H9 (cell line): Measurements from ENCODE around the gene PRKCA. TPM values are rescaled to one million over a fixed set of nuclear protein-coding genes. Genes with fewer than 3 reads are reported as not detected.

Experiments
- DNase-seq: peaks from one replicate; pipeline ENCODE4 v3.0.0-alpha.2; 2017
- H2AFZ ChIP-seq: one replicate; pipeline ENCODE4 v1.6.1; 2013; ENCODE audit warnings: mild to moderate bottlenecking, low read length, control low read depth, moderate library complexity
- H2AK5ac ChIP-seq: 2 replicates; pipeline ENCODE4 v1.6.1; 2013; ENCODE audit warnings: low read length, control low read depth, mixed read lengths; ENCODE audit not compliant: insufficient read length
- H2BK120ac ChIP-seq: one replicate; pipeline ENCODE4 v1.6.1; 2013; ENCODE audit warnings: low read depth, mild to moderate bottlenecking, low read length, control low read depth, inconsistent platforms; ENCODE audit not compliant: poor library complexity, severe bottlenecking
- H2BK12ac ChIP-seq: 2 replicates; pipeline ENCODE4 v1.6.1; 2013; ENCODE audit warnings: low read length, control low read depth, mixed read lengths, low read depth; ENCODE audit not compliant: insufficient read length
- H2BK15ac ChIP-seq: 2 replicates; pipeline ENCODE4 v1.6.1; 2013; ENCODE audit warnings: low read depth, low read length, control low read depth
- H2BK20ac ChIP-seq: one replicate; pipeline ENCODE4 v1.6.1; 2013; ENCODE audit warnings: low read depth, mild to moderate bottlenecking, low read length, control low read depth, inconsistent platforms; ENCODE audit not compliant: poor library complexity, severe bottlenecking
- H2BK5ac ChIP-seq: 2 replicates; pipeline ENCODE4 v1.6.1; 2013; ENCODE audit warnings: low read length, control low read depth, mixed read lengths; ENCODE audit not compliant: insufficient read length
- H3K14ac ChIP-seq: 2 replicates; pipeline ENCODE4 v1.6.1; 2013; ENCODE audit warnings: low read length, control low read depth; ENCODE audit not compliant: insufficient read depth
- H3K18ac ChIP-seq: 2 replicates; pipeline ENCODE4 v1.6.1; 2013; ENCODE audit warnings: low read depth, mild to moderate bottlenecking, mixed read lengths, low read length, control low read depth; ENCODE audit not compliant: insufficient read length
- H3K23ac ChIP-seq: 2 replicates; pipeline ENCODE4 v1.6.1; 2013; ENCODE audit warnings: low read length, control low read depth, mixed read lengths, low read depth; ENCODE audit not compliant: insufficient read length
- H3K23me2 ChIP-seq: 2 replicates; pipeline ENCODE4 v1.6.1; 2013; ENCODE audit warnings: low read depth, mild to moderate bottlenecking, mixed read lengths, low read length, control low read depth; ENCODE audit not compliant: insufficient read length, poor library complexity, severe bottlenecking
- H3K27ac ChIP-seq: 2 replicates; pipeline ENCODE4 v1.5.1; 2013; ENCODE audit warnings: low read length, control low read depth, mixed read lengths, low read depth; ENCODE audit not compliant: insufficient read length
- H3K27me3 ChIP-seq: 2 replicates; pipeline ENCODE4 v1.6.1; 2013; ENCODE audit warnings: low read length, control low read depth, inconsistent platforms; ENCODE audit not compliant: insufficient read depth
- H3K4ac ChIP-seq: 2 replicates; pipeline ENCODE4 v1.6.1; 2013; ENCODE audit warnings: low read depth, mild to moderate bottlenecking, control low read depth, inconsistent platforms, low read length, moderate library complexity
- H3K4me1 ChIP-seq: 2 replicates; pipeline ENCODE4 v1.6.1; 2013; ENCODE audit warnings: low read length, control low read depth, inconsistent platforms; ENCODE audit not compliant: insufficient read depth
- H3K4me2 ChIP-seq: 2 replicates; pipeline ENCODE4 v1.6.1; 2013; ENCODE audit warnings: low read length, control low read depth, mixed read lengths; ENCODE audit not compliant: insufficient read length, insufficient read depth
- H3K56ac ChIP-seq: 2 replicates; pipeline ENCODE4 v1.6.1; 2013; ENCODE audit warnings: low read depth, mild to moderate bottlenecking, mixed read lengths, low read length, control low read depth; ENCODE audit not compliant: insufficient read length
- H3K79me1 ChIP-seq: 2 replicates; pipeline ENCODE4 v1.6.1; 2013; ENCODE audit warnings: low read depth, mild to moderate bottlenecking, moderate library complexity, low read length, control low read depth, inconsistent platforms; ENCODE audit not compliant: insufficient read depth, poor library complexity, severe bottlenecking
- H3K79me2 ChIP-seq: 2 replicates; pipeline ENCODE4 v1.6.1; 2013; ENCODE audit warnings: low read length, control low read depth, inconsistent platforms; ENCODE audit not compliant: insufficient read depth
- H3K9ac ChIP-seq: 2 replicates; pipeline ENCODE4 v1.6.1; 2013; ENCODE audit warnings: low read length, control low read depth, mixed read lengths; ENCODE audit not compliant: insufficient read length; ENCODE audit errors: extremely low read depth
- H3K9me3 ChIP-seq: one replicate; pipeline ENCODE4 v1.6.1; 2013; ENCODE audit warnings: low read depth, low read length, inconsistent platforms; ENCODE audit not compliant: control insufficient read depth
- H3T11ph ChIP-seq: one replicate; pipeline ENCODE4 v1.6.1; 2013; ENCODE audit warnings: mild to moderate bottlenecking, low read length, control low read depth, inconsistent platforms
- H4K20me1 ChIP-seq: one replicate; pipeline ENCODE4 v1.6.1; 2013; ENCODE audit not compliant: control insufficient read depth, insufficient read length, insufficient read depth
- H4K5ac ChIP-seq: 2 replicates; pipeline ENCODE4 v1.6.1; 2013; ENCODE audit warnings: low read depth, mild to moderate bottlenecking, mixed read lengths, low read length, control low read depth; ENCODE audit not compliant: insufficient read length
- H4K8ac ChIP-seq: replicated peaks from 2 replicates; pipeline ENCODE4 v1.6.1; 2013; ENCODE audit warnings: low read length, control low read depth, mixed read lengths, low read depth; ENCODE audit not compliant: insufficient read length
- H4K91ac ChIP-seq: 2 replicates; pipeline ENCODE4 v1.6.1; 2013; ENCODE audit warnings: low read depth, mild to moderate bottlenecking, moderate library complexity, mixed read lengths, low read length, control low read depth; ENCODE audit not compliant: insufficient read length
- H3K27ac Mint-ChIP-seq, 3 experiments: 2 replicates in 2 of 3; 3 replicates in 1 of 3; pipeline ENCODE4 v1.8.0; 2020 to 2021; ENCODE audit warnings: mixed read lengths in 3 of 3, mild to moderate bottlenecking in 1 of 3, moderate library complexity in 1 of 3
- H3K27me3 Mint-ChIP-seq: 2 replicates; pipeline ENCODE4 v1.8.0; 2021; ENCODE audit warnings: low read depth, mild to moderate bottlenecking, moderate library complexity, mixed read lengths
- H3K36me3 Mint-ChIP-seq, 3 experiments: 2 replicates in 2 of 3; 3 replicates in 1 of 3; pipeline ENCODE4 v1.8.0; 2020 to 2021; ENCODE audit warnings: low read depth in 3 of 3, mixed read lengths in 3 of 3; ENCODE audit not compliant: insufficient read depth in 1 of 3
- H3K4me1 Mint-ChIP-seq, 2 experiments: 2 replicates each; pipeline ENCODE4 v1.8.0; 2020; ENCODE audit warnings: mixed read lengths in 2 of 2
- H3K4me3 Mint-ChIP-seq, 2 experiments: 2 replicates in 1 of 2; 3 replicates in 1 of 2; pipeline ENCODE4 v1.8.0; 2020 to 2021; ENCODE audit warnings: mild to moderate bottlenecking in 2 of 2, mixed read lengths in 2 of 2, moderate library complexity in 1 of 2
- H3K9me3 Mint-ChIP-seq, 2 experiments: 2 replicates in 1 of 2; 3 replicates in 1 of 2; pipeline ENCODE4 v1.8.0; 2020; ENCODE audit warnings: mild to moderate bottlenecking in 2 of 2, mixed read lengths in 2 of 2, moderate library complexity in 1 of 2
- WGBS: extraction: QIAGEN DNeasy Blood & Tissue Kit; methylation state at CpG from one replicate; pipeline ENCODE4 v1.1.7; 2013; ENCODE audit warnings: missing lambda C conversion rate, low lambda C conversion rate, mixed read lengths; ENCODE audit not compliant: insufficient read length; ENCODE audit errors: extremely low coverage; 5-methylcytosine and 5-hydroxymethylcytosine counted together
- total RNA-seq: library from RNA; stranded (reverse); gene quantifications from 2 replicates; pipeline ENCODE4 v1.2.1, GENCODE V29; 2021
- TF ChIP-seq, protein P1 (sequence below): fragments of 200-600 bp; sonication (generic); conservative IDR thresholded peaks from 3 replicates; pipeline ENCODE4 v1.8.0; 2021; ENCODE audit warnings: antibody characterized with exemption, mild to moderate bottlenecking

The PRKCA gene
- total RNA-seq, 1 experiment from 2014 or later, result 10.5 TPM

DNA sequence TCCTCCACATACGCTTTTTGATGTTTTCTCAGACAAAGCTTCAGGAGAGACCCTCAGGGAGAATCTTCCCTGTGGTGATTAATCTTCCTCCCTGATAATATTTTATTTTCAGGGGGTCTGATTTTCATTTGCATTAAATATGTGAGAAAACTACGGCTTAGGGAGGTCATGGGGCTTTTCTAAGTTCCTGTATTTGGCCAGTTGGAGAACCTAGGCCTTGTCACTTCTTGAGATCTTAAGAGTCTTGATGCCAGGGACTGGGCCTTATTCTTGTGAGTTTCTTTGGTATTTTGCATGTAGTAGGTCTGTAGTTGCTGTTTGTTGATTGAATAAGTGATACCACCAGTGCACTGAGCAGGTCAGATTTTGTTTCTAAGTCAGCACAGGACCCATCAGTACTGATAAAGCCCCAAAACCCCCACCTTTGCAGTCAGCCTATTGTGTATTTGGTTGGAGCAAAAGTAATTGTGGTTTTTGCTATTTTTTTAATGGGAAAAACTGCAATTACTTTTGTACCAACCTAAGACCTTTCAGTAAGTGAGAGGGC, 130.1 kb downstream of the PRKCA start:
- TF ChIP-seq, protein P1, sequence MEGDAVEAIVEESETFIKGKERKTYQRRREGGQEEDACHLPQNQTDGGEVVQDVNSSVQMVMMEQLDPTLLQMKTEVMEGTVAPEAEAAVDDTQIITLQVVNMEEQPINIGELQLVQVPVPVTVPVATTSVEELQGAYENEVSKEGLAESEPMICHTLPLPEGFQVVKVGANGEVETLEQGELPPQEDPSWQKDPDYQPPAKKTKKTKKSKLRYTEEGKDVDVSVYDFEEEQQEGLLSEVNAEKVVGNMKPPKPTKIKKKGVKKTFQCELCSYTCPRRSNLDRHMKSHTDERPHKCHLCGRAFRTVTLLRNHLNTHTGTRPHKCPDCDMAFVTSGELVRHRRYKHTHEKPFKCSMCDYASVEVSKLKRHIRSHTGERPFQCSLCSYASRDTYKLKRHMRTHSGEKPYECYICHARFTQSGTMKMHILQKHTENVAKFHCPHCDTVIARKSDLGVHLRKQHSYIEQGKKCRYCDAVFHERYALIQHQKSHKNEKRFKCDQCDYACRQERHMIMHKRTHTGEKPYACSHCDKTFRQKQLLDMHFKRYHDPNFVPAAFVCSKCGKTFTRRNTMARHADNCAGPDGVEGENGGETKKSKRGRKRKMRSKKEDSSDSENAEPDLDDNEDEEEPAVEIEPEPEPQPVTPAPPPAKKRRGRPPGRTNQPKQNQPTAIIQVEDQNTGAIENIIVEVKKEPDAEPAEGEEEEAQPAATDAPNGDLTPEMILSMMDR, result no peak
- Mint-ChIP-seq H3K4me1 (peaks cover 9 to 11% of the 10 kb centered on the region in 2 experiments), H3K27ac (no peak overlapping the region; a peak in 1 of 7 replicates), H3K36me3 (no peaks in the 10 kb centered on the region), H3K9me3 (no peaks in the 10 kb centered on the region), H3K4me3 (no peak overlapping the region), H3K27me3 (no peaks in the 10 kb centered on the region; the same call in 1 of the 2 replicates)
- Histone ChIP-seq H3K23ac (no peak overlapping the region), H3K56ac (no peak overlapping the region), H3K9ac (no peak overlapping the region), H2BK5ac (no peak overlapping the region), H2AFZ (no peak overlapping the region), H3K18ac (no peak overlapping the region), H3K14ac (no peak overlapping the region), H4K91ac (no peak overlapping the region), H2AK5ac (no peak overlapping the region), H3K4me1 (peaks cover 4% of the 10 kb centered on the region; the same call in 1 of the 2 replicates), H3K27ac (no peak overlapping the region), H3T11ph (no peak overlapping the region), H2BK120ac (no peak overlapping the region), H3K79me2 (no peaks in the 10 kb centered on the region), H3K4me2 (no peak overlapping the region), H3K27me3 (no peaks in the 10 kb centered on the region), H4K20me1 (no peaks in the 10 kb centered on the region), H3K4ac (no peak overlapping the region), H2BK15ac (no peak overlapping the region), H4K5ac (no peak overlapping the region), H3K9me3 (no peaks in the 10 kb centered on the region), H2BK12ac (no peak overlapping the region), H3K23me2 (no peaks in the 10 kb centered on the region), H3K79me1 (no peaks in the 10 kb centered on the region), H4K8ac (no peak overlapping the region), H2BK20ac (no peak overlapping the region)
- WGBS, result no CpG with 5 or more reads among the region's 2 CpGs
- DNase-seq, result no peak
